Adrenal gland (tissue), 5 donors: ENCODE data around the gene FAM20C.

ENCODE experiments used
- POLR2A ChIP-seq, 2 donors: fragments of 450-650 bp; IDR thresholded peaks; one replicate each; pipeline ENCODE4 v1.6.1; 2017; ENCODE audit warnings: antibody characterized with exemption in 2 of 2, mild to moderate bottlenecking in 2 of 2, moderate library complexity in 1 of 2
- TF ChIP-seq, protein P1 (sequence below), 6 experiments: fragments of 450-650 bp in 4 of 6; fragments of 200-600 bp in 2 of 6; sonication (generic) in 1 of 6; IDR thresholded peaks; 1 replicate in 5 of 6; 2 replicates in 1 of 6; pipeline versions ENCODE4 v1.5.1 to v1.8.0; 2016 to 2021; ENCODE audit warnings: antibody characterized with exemption in 6 of 6, mild to moderate bottlenecking in 2 of 6, moderate library complexity in 1 of 6
- donor health status: DM: no; HTN: no; CAD: no.

DNA sequence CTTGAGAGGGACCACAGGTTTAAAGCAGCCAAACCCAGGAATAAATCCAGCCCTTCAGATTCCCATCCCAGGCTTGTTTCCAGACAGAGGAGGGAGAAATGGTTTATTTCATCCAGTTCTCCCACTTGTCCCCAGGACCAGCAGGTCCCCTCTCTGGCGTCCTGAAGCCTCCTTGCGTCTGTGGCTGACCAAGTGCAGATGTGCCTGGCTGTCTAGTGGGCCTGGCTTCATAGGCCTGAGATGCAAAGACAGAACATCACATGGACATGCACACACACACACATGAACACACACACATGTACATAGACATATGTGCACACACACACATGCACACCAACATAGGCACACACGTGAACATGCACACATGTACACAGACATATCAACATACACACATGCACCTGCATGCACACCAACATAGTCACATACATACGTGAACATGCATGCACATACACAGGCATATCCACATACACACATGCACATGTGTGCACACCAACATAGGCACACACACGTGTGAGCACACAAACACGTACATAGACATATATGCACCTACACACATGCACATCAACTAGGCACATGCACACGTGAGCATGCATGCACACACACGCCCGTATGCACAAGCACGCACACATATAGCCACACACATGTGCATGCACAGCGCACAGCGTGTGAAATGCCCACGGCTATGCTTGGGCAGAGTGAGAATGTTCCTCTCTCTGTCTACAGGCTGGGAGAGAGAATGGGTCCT is 108.3 kb downstream of the FAM20C start:
- TF ChIP-seq, protein P1, sequence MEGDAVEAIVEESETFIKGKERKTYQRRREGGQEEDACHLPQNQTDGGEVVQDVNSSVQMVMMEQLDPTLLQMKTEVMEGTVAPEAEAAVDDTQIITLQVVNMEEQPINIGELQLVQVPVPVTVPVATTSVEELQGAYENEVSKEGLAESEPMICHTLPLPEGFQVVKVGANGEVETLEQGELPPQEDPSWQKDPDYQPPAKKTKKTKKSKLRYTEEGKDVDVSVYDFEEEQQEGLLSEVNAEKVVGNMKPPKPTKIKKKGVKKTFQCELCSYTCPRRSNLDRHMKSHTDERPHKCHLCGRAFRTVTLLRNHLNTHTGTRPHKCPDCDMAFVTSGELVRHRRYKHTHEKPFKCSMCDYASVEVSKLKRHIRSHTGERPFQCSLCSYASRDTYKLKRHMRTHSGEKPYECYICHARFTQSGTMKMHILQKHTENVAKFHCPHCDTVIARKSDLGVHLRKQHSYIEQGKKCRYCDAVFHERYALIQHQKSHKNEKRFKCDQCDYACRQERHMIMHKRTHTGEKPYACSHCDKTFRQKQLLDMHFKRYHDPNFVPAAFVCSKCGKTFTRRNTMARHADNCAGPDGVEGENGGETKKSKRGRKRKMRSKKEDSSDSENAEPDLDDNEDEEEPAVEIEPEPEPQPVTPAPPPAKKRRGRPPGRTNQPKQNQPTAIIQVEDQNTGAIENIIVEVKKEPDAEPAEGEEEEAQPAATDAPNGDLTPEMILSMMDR (IDR thresholded peaks at IDR 0.05): no peak
- TF ChIP-seq POLR2A (IDR thresholded peaks at IDR 0.05): no peak
